ENCODE data around the gene TTYH1.

TTYH1 gene

DNA sequence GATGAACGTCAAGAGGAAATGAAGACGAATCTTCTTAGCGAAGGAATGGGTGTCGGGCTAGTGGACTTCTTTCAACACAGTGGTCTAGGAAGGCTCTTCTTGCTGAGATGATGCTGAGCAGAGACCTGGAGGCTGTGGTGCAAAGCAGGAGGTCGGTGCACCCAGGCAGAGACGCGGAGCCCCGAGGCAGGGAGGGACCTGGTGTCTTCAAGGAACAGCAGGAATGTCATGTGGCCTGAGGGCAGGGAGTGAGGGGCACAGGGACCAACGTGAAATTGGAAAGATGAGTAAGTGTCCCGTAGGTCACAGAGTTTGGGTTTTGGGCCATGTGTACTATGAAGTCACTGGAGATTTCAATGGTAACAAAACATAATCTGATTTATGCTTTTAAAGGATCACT is 69.2 kb downstream of the TTYH1 start:
- DNase-seq = no peak

DNA sequence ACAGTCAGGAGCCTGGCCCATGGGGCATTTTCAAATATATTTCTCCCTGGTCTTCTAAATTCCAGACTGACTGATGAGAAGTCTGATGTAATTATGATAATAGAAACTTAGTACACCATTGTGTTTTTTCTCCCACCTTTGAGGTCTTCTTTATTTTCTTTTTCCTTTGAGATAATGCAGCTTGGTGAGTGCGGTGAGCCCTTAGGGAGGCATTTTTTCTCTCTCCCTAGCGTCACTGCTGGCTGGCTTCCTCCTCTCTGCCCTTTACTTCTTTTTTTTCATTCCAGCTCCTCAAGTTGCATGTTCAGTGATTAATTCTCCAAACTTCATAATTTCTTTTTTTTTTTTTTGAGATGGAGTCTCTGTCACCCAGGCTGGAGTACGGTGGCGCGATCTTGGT is 70.6 kb downstream of the TTYH1 start:
- DNase-seq = no peak
